RWPE1 (cell line): ENCODE data around the gene IGFBP5.

Source experiments
- CTCF ChIA-PET: fragments of 350-600 bp; sonication (Branson Sonifier 250); formaldehyde crosslinking; extraction: SDS; loops from one replicate; lab custom pipeline; 2021; lab: Yijun Ruan, JAX
- POLR2A ChIA-PET: fragments of 400-600 bp; formaldehyde crosslinking; extraction: SDS; loops from one replicate; lab custom pipeline; 2020; ENCODE audit warnings: antibody characterized with exemption; ENCODE audit not compliant: low non-redundant PET; lab: Yijun Ruan, JAX
- DNase-seq: peaks from one replicate; pipeline ENCODE4 v3.0.0; 2012; ENCODE audit warnings: low spot score
- H3K27ac ChIP-seq: fragments of 450-650 bp; 2 replicates; pipeline ENCODE4 v1.5.1; 2017
- TF ChIP-seq, protein P1 (sequence below): fragments of 450-650 bp; conservative IDR thresholded peaks from 2 replicates; pipeline ENCODE4 v1.5.1; 2017; ENCODE audit warnings: low read depth, mild to moderate bottlenecking

Gene IGFBP5

DNA sequence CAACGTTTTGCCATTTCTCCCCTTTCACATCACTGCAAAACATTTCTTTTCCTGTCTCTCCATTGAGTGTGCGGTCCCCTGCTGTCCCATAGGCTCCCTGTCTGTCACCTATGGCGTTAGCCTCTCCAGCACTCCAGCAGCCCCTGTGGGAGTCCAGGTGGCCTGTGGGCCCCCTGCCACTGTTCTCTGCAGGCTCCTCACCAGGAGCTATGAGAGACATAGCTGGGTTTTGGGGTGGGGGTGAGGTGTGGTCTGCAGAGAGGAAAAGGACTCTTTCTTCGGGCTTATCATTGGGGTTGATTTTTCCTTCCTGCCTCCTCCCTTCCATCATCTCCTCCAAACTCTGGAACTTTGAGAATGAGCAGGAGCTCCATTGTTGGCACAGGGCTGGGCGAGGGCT is 36.1 kb upstream of the IGFBP5 start:
- no peak overlapping the region for H3K27ac ChIP-seq
- TF ChIP-seq, protein P1, sequence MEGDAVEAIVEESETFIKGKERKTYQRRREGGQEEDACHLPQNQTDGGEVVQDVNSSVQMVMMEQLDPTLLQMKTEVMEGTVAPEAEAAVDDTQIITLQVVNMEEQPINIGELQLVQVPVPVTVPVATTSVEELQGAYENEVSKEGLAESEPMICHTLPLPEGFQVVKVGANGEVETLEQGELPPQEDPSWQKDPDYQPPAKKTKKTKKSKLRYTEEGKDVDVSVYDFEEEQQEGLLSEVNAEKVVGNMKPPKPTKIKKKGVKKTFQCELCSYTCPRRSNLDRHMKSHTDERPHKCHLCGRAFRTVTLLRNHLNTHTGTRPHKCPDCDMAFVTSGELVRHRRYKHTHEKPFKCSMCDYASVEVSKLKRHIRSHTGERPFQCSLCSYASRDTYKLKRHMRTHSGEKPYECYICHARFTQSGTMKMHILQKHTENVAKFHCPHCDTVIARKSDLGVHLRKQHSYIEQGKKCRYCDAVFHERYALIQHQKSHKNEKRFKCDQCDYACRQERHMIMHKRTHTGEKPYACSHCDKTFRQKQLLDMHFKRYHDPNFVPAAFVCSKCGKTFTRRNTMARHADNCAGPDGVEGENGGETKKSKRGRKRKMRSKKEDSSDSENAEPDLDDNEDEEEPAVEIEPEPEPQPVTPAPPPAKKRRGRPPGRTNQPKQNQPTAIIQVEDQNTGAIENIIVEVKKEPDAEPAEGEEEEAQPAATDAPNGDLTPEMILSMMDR: no peak
- POLR2A ChIA-PET: no interaction called here
- CTCF ChIA-PET: no interaction called here
- no peak for DNase-seq

DNA sequence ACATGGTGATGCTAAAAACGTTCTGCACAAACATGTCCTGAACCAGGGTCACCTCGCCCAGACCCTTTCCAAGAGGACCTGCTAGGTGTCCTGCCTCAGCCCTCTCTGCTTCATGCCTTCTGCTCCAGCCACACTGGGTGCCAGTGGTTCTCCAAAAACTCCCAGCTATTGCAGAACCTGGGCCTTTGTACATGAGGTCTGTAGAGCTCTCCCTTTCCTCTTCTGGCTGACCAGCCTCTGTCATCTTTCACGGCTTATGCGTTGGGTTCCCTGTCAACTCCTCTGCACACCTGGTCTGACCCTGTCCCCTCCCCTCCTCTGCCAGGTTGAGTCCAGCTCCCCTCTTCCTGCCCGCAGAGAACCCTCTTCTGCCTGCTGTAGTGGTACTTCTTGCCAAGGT is 35.5 kb upstream of the IGFBP5 start:
- no peak for DNase-seq
- TF ChIP-seq, protein P1: no peak
- POLR2A ChIA-PET: no interaction called here
- no peak overlapping the region for H3K27ac ChIP-seq
- CTCF ChIA-PET: interaction anchor here (0.6 kb wide), 1 partner anchor 16 kb away, joined by 3 read pairs; no protein-coding TSS in a partner anchor

DNA sequence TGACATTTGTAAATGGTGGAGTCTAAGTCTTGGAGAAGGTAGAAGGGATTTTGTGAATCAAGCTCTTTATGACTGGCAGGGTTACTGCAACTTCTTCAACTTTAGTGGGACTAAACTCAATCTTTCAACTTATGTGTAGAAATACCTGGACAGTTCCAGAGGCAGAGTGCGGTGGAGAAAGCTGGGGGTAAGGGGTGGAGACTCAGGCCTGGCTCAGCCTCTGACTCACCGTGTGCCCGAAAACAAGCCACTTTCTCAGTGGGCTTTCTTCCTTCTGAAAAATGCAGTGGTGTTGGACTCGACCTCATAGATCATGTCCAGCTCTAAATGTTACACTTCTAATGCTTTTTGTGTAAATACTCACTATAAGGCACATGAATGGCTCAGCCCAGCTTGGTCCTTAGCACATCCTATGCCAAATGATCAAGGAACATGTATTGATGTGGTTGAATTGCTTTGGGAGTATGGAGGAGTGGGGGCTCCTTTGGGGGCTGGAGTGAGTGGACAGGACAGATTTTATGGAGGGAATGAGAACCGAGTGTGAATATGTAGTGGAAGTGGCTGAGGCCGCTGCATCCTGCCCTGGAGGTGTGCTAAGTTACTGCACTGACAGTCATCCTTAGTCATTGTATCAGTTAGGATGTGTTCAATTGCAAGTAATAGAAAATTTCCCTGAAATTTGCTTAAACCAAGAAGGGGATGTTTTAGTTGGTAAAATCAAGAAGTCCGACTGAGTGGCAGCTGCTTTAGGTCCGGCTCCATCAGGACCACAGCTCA is 32.2 kb upstream of the IGFBP5 start:
- TF ChIP-seq, protein P1: no peak
- DNase-seq: peak; percentile 17
- ChIA-PET CTCF (interaction anchor here (0.7 kb wide), 1 partner anchor 102 kb away, joined by 3 read pairs; no protein-coding TSS in a partner anchor), POLR2A (no interaction called here)
- no peak overlapping the region for H3K27ac ChIP-seq

DNA sequence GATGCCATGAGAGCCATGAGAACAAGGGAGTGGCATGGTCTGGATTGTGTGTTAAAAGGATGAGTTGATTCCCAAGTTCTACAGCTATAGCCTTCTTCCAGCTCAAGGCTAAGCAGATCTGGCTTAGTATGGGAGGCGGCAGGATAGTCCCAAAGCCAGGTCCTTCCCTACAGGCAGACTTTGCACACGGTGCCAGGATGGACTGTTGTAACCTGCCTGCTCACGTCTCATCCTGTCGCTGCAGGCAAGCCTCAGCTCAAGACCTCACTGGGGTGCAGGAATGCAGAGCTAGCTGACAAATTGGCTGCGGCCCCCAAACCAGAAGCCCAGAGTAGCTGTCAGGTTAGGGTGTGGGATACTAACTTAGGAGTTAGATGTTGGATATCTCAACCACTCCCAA is 28.8 kb upstream of the IGFBP5 start:
- POLR2A ChIA-PET: no interaction called here
- CTCF ChIA-PET: interaction anchor here (1.2 kb wide), 1 partner anchor 26 kb away, joined by 4 read pairs; no protein-coding TSS in a partner anchor
- TF ChIP-seq, protein P1: no peak

DNA sequence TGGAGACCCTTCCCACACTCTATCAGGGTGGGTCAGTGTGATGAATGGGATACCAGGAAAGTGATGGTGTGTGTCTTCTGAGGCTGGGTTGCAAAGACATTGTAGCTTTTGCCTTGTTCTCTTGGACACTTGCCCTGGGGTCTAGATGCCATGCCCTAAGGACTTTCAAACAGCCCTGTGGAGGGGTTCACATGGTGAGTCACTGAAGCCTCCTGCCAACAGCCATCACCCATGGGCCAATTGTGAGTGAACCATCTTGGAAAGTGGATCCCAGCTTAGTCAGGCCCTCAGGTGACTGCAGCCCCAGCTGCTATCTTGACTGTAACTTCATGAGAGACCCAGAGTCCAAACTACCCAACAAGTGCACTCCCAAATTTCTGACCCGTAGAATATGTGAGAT is 25.8 kb upstream of the IGFBP5 start:
- ChIA-PET CTCF (no interaction called here), POLR2A (no interaction called here)
- TF ChIP-seq, protein P1: no peak
- DNase-seq: no peak
- no peak overlapping the region for H3K27ac ChIP-seq

More for the DNA sequence above, 28.8 kb upstream of the IGFBP5 start:
- DNase-seq: peak; percentile 28
- H3K27ac ChIP-seq: peak overlapping the region; percentile 69

DNA sequence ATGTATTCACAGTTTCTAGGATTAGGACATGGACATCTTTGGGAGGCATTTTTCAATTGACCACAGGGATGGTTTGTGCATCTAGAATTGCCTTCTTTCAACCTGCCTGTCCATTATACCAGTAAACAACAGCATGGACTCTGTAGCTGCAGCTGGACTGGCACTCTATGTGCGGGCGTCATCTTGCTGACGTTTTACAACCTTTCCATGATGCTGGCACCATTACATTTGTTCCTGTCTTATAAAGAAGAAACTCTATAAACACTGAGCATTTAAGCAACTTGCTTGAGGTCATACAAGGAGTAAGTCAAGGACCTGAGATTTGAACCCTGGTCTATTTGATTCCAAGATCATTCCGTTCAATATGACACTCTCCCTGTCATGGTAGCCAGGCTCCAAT is 25.4 kb upstream of the IGFBP5 start:
- TF ChIP-seq, protein P1: no peak
- no peak overlapping the region for H3K27ac ChIP-seq
- CTCF ChIA-PET: no interaction called here
- DNase-seq: no peak
- POLR2A ChIA-PET: no interaction called here
